Measurements from ENCODE around the gene EXOC6B.
"Not testable (repeated sequence)": the region's sequence is repeated elsewhere in the genome, so short reads cannot be mapped to it uniquely, and the experiment has no call there.

Gene EXOC6B

GRCh38 chr2:72538486-72538885, 287.3 kb downstream of the EXOC6B start:
- DNase-seq, result no peak

GRCh38 chr2:72535586-72535985, 290.2 kb downstream of the EXOC6B start:
- DNase-seq, result not testable (repeated sequence)

GRCh38 chr2:72533765-72534164, 292.1 kb downstream of the EXOC6B start:
- no peak for DNase-seq

- DNase-seq, result no peak
Observed at GRCh38 chr2:72527424-72527823, 298.4 kb downstream of the EXOC6B start.

- DNase-seq, result no peak
Observed at GRCh38 chr2:72526623-72527022, 299.2 kb downstream of the EXOC6B start.

- no peak for DNase-seq
Observed at GRCh38 chr2:72524071-72524470, 301.8 kb downstream of the EXOC6B start.

GRCh38 chr2:72515696-72516095, 310.1 kb downstream of the EXOC6B start:
- DNase-seq, result no peak

GRCh38 chr2:72513011-72513410, 312.8 kb downstream of the EXOC6B start:
- no peak for DNase-seq

- no peak for DNase-seq
Observed at GRCh38 chr2:72512376-72512775, 313.5 kb downstream of the EXOC6B start.

- no peak for DNase-seq
Observed at GRCh38 chr2:72511906-72512305, 313.9 kb downstream of the EXOC6B start.

- no peak for DNase-seq
Observed at GRCh38 chr2:72497763-72498162, 328.1 kb downstream of the EXOC6B start.

GRCh38 chr2:72496479-72496878, 329.4 kb downstream of the EXOC6B start:
- no peak for DNase-seq

GRCh38 chr2:72494392-72494791, 331.4 kb downstream of the EXOC6B start:
- DNase-seq, result no peak

- not testable (repeated sequence) for DNase-seq
Observed at GRCh38 chr2:72484622-72485021, 341.2 kb downstream of the EXOC6B start.

- no peak for DNase-seq
Observed at GRCh38 chr2:72483346-72483745, 342.5 kb downstream of the EXOC6B start.

GRCh38 chr2:72475246-72475645, 350.6 kb downstream of the EXOC6B start:
- no peak for DNase-seq

- no peak for DNase-seq
Observed at GRCh38 chr2:72457801-72458516, 367.9 kb downstream of the EXOC6B start.

GRCh38 chr2:72454189-72454588, 371.6 kb downstream of the EXOC6B start:
- no peak for DNase-seq

GRCh38 chr2:72442270-72442669, 383.6 kb downstream of the EXOC6B start:
- DNase-seq, result no peak

GRCh38 chr2:72439892-72440291, 385.9 kb downstream of the EXOC6B start:
- DNase-seq, result no peak

GRCh38 chr2:72438364-72438763, 387.5 kb downstream of the EXOC6B start:
- no peak for DNase-seq

GRCh38 chr2:72431737-72432136, 394.1 kb downstream of the EXOC6B start:
- DNase-seq, result no peak

- no peak for DNase-seq
Observed at GRCh38 chr2:72427022-72427861, 398.6 kb downstream of the EXOC6B start.

GRCh38 chr2:72425996-72426395, 399.8 kb downstream of the EXOC6B start:
- DNase-seq, result no peak
